ENCODE measurements around the gene ECE2.

ECE2 gene

GRCh38 chr3:184235381-184236032 lies 40.3 kb upstream of the ECE2 start:
- no peaks in the 10 kb centered on the region for H3K4me1 ChIP-seq (ENCODE audit: control insufficient read depth, insufficient read depth, low read length)
- H3K36me3 ChIP-seq (ENCODE audit: control insufficient read depth, insufficient read depth, low read length), result no peaks in the 10 kb centered on the region
- no peak overlapping the region for H3K4me3 ChIP-seq (ENCODE audit: low read length)
- H3K9ac ChIP-seq (ENCODE audit: low read length), result no peak overlapping the region
- no peaks in the 10 kb centered on the region for H3K9me3 ChIP-seq (ENCODE audit: control insufficient read depth, low read length)
- peaks cover 37% of the 10 kb centered on the region for H3K27me3 ChIP-seq (ENCODE audit: control insufficient read depth, insufficient read depth, low read length)

GRCh38 chr3:184236033-184236410 lies 39.8 kb upstream of the ECE2 start:
- Histone ChIP-seq H3K9ac (ENCODE audit: low read length) (no peak overlapping the region), H3K4me3 (ENCODE audit: low read length) (no peak overlapping the region), H3K4me1 (ENCODE audit: control insufficient read depth, insufficient read depth, low read length) (no peaks in the 10 kb centered on the region), H3K36me3 (ENCODE audit: control insufficient read depth, insufficient read depth, low read length) (no peaks in the 10 kb centered on the region), H3K27me3 (ENCODE audit: control insufficient read depth, insufficient read depth, low read length) (peaks cover 32% of the 10 kb centered on the region), H3K9me3 (ENCODE audit: control insufficient read depth, low read length) (no peaks in the 10 kb centered on the region)

GRCh38 chr3:184236636-184237035 lies 39.2 kb upstream of the ECE2 start:
- H3K4me1 ChIP-seq (ENCODE audit: control insufficient read depth, insufficient read depth, low read length), result peaks cover 4% of the 10 kb centered on the region
- peaks cover 26% of the 10 kb centered on the region for H3K27me3 ChIP-seq (ENCODE audit: control insufficient read depth, insufficient read depth, low read length)
- no peaks in the 10 kb centered on the region for H3K36me3 ChIP-seq (ENCODE audit: control insufficient read depth, insufficient read depth, low read length)
- H3K9ac ChIP-seq (ENCODE audit: low read length), result no peak overlapping the region
- H3K4me3 ChIP-seq (ENCODE audit: low read length), result no peak overlapping the region
- no peaks in the 10 kb centered on the region for H3K9me3 ChIP-seq (ENCODE audit: control insufficient read depth, low read length)

- H3K27me3 ChIP-seq (ENCODE audit: control insufficient read depth, insufficient read depth, low read length), result peaks cover 20% of the 10 kb centered on the region
- no peaks in the 10 kb centered on the region for H3K36me3 ChIP-seq (ENCODE audit: control insufficient read depth, insufficient read depth, low read length)
- H3K9ac ChIP-seq (ENCODE audit: low read length), result no peak overlapping the region
- H3K9me3 ChIP-seq (ENCODE audit: control insufficient read depth, low read length), result no peaks in the 10 kb centered on the region
- no peak overlapping the region for H3K4me3 ChIP-seq (ENCODE audit: low read length)
- peaks cover 10% of the 10 kb centered on the region for H3K4me1 ChIP-seq (ENCODE audit: control insufficient read depth, insufficient read depth, low read length)
Measured at GRCh38 chr3:184237211-184237610, 38.6 kb upstream of the ECE2 start.

- no peaks in the 10 kb centered on the region for H3K9me3 ChIP-seq (ENCODE audit: control insufficient read depth, low read length)
- H3K9ac ChIP-seq (ENCODE audit: low read length), result no peak overlapping the region
- peaks cover 11% of the 10 kb centered on the region for H3K4me1 ChIP-seq (ENCODE audit: control insufficient read depth, insufficient read depth, low read length)
- no peaks in the 10 kb centered on the region for H3K36me3 ChIP-seq (ENCODE audit: control insufficient read depth, insufficient read depth, low read length)
- H3K4me3 ChIP-seq (ENCODE audit: low read length), result no peak overlapping the region
- H3K27me3 ChIP-seq (ENCODE audit: control insufficient read depth, insufficient read depth, low read length), result peaks cover 14% of the 10 kb centered on the region
Measured at GRCh38 chr3:184237807-184238206, 38.0 kb upstream of the ECE2 start.

GRCh38 chr3:184238246-184238818 lies 37.5 kb upstream of the ECE2 start:
- peaks cover 4% of the 10 kb centered on the region for H3K36me3 ChIP-seq (ENCODE audit: control insufficient read depth, insufficient read depth, low read length)
- H3K4me1 ChIP-seq (ENCODE audit: control insufficient read depth, insufficient read depth, low read length), result peaks cover 11% of the 10 kb centered on the region
- H3K4me3 ChIP-seq (ENCODE audit: low read length), result no peak overlapping the region
- H3K9me3 ChIP-seq (ENCODE audit: control insufficient read depth, low read length), result no peaks in the 10 kb centered on the region
- H3K9ac ChIP-seq (ENCODE audit: low read length), result no peak overlapping the region
- peaks cover 9% of the 10 kb centered on the region for H3K27me3 ChIP-seq (ENCODE audit: control insufficient read depth, insufficient read depth, low read length)

- no peaks in the 10 kb centered on the region for H3K9me3 ChIP-seq (ENCODE audit: control insufficient read depth, low read length)
- H3K27me3 ChIP-seq (ENCODE audit: control insufficient read depth, insufficient read depth, low read length), result peaks cover 8% of the 10 kb centered on the region
- peaks cover 11% of the 10 kb centered on the region for H3K4me1 ChIP-seq (ENCODE audit: control insufficient read depth, insufficient read depth, low read length)
- peaks cover 10% of the 10 kb centered on the region for H3K36me3 ChIP-seq (ENCODE audit: control insufficient read depth, insufficient read depth, low read length)
- no peak overlapping the region for H3K9ac ChIP-seq (ENCODE audit: low read length)
- no peak overlapping the region for H3K4me3 ChIP-seq (ENCODE audit: low read length)
Measured at GRCh38 chr3:184239221-184239620, 36.6 kb upstream of the ECE2 start.

- no peak overlapping the region for H3K9ac ChIP-seq (ENCODE audit: low read length)
- peaks cover 8% of the 10 kb centered on the region for H3K27me3 ChIP-seq (ENCODE audit: control insufficient read depth, insufficient read depth, low read length)
- peaks cover 11% of the 10 kb centered on the region for H3K4me1 ChIP-seq (ENCODE audit: control insufficient read depth, insufficient read depth, low read length)
- H3K36me3 ChIP-seq (ENCODE audit: control insufficient read depth, insufficient read depth, low read length), result peaks cover 12% of the 10 kb centered on the region
- H3K9me3 ChIP-seq (ENCODE audit: control insufficient read depth, low read length), result no peaks in the 10 kb centered on the region
- no peak overlapping the region for H3K4me3 ChIP-seq (ENCODE audit: low read length)
Measured at GRCh38 chr3:184239708-184240107, 36.1 kb upstream of the ECE2 start.

GRCh38 chr3:184240384-184241140 lies 35.3 kb upstream of the ECE2 start:
- no peak overlapping the region for H3K9ac ChIP-seq (ENCODE audit: low read length)
- H3K4me1 ChIP-seq (ENCODE audit: control insufficient read depth, insufficient read depth, low read length), result peaks cover 11% of the 10 kb centered on the region
- no peak overlapping the region for H3K4me3 ChIP-seq (ENCODE audit: low read length)
- H3K9me3 ChIP-seq (ENCODE audit: control insufficient read depth, low read length), result no peaks in the 10 kb centered on the region
- peaks cover 8% of the 10 kb centered on the region for H3K27me3 ChIP-seq (ENCODE audit: control insufficient read depth, insufficient read depth, low read length)
- H3K36me3 ChIP-seq (ENCODE audit: control insufficient read depth, insufficient read depth, low read length), result peaks cover 14% of the 10 kb centered on the region

- H3K9ac ChIP-seq (ENCODE audit: low read length), result no peak overlapping the region
- no peak overlapping the region for H3K4me3 ChIP-seq (ENCODE audit: low read length)
- no peaks in the 10 kb centered on the region for H3K9me3 ChIP-seq (ENCODE audit: control insufficient read depth, low read length)
- peaks cover 14% of the 10 kb centered on the region for H3K36me3 ChIP-seq (ENCODE audit: control insufficient read depth, insufficient read depth, low read length)
- H3K27me3 ChIP-seq (ENCODE audit: control insufficient read depth, insufficient read depth, low read length), result peaks cover 8% of the 10 kb centered on the region
- peaks cover 11% of the 10 kb centered on the region for H3K4me1 ChIP-seq (ENCODE audit: control insufficient read depth, insufficient read depth, low read length)
Measured at GRCh38 chr3:184241141-184241446, 34.7 kb upstream of the ECE2 start.

GRCh38 chr3:184241447-184242296 lies 34.1 kb upstream of the ECE2 start:
- Histone ChIP-seq H3K9me3 (ENCODE audit: control insufficient read depth, low read length) (no peaks in the 10 kb centered on the region), H3K27me3 (ENCODE audit: control insufficient read depth, insufficient read depth, low read length) (peaks cover 8% of the 10 kb centered on the region), H3K36me3 (ENCODE audit: control insufficient read depth, insufficient read depth, low read length) (peaks cover 14% of the 10 kb centered on the region), H3K9ac (ENCODE audit: low read length) (no peak overlapping the region), H3K4me1 (ENCODE audit: control insufficient read depth, insufficient read depth, low read length) (peaks cover 11% of the 10 kb centered on the region), H3K4me3 (ENCODE audit: low read length) (no peak overlapping the region)

- Histone ChIP-seq H3K4me3 (ENCODE audit: low read length) (no peak overlapping the region), H3K27me3 (ENCODE audit: control insufficient read depth, insufficient read depth, low read length) (peaks cover 8% of the 10 kb centered on the region), H3K36me3 (ENCODE audit: control insufficient read depth, insufficient read depth, low read length) (peaks cover 14% of the 10 kb centered on the region), H3K9ac (ENCODE audit: low read length) (no peak overlapping the region), H3K9me3 (ENCODE audit: control insufficient read depth, low read length) (no peaks in the 10 kb centered on the region), H3K4me1 (ENCODE audit: control insufficient read depth, insufficient read depth, low read length) (peaks cover 11% of the 10 kb centered on the region)
Measured at GRCh38 chr3:184242297-184242685, 33.5 kb upstream of the ECE2 start.

Measured in mucosa of stomach (tissue), 1 donor.